ENCODE data around the gene FBN1.

FBN1 gene

DNA sequence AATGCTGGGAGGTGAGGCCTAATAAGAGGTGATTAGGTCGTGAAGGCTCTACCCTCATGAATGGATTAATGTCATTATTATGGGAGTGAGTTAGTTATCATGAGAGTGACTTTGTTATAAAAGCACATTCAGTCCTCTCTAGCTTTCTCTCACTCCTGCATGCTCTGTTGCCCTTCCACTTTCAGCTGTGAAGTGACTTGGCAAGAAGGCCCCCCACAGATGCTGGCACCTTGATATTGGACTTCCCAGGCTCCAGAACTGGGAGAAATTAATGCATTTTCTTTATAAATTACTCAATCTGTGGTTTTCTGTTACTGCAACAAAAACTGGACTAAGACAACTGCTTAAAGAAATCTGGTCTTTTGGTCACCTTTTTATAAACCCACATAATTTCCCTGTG is 144.3 kb downstream of the FBN1 start:
- DNase-seq: no peak

DNA sequence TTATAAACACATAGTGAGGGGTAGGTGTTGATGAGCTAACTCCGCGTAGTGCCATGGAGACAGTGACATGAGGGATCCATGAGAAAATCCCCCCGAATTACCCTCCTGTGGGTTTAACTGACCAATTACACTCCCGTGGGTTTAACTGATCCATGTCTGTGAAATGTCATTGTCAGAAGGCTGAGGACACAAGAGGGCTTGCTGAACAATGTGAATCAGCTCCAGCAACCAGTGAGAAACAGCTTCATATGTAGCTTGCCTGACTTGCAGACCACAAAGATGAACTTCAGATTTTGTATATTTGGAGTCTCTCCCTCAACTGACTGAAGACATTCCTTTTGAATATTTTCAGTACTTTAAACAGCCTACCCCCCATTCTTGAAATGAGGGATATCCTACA is 144.9 kb downstream of the FBN1 start:
- DNase-seq: no peak

DNA sequence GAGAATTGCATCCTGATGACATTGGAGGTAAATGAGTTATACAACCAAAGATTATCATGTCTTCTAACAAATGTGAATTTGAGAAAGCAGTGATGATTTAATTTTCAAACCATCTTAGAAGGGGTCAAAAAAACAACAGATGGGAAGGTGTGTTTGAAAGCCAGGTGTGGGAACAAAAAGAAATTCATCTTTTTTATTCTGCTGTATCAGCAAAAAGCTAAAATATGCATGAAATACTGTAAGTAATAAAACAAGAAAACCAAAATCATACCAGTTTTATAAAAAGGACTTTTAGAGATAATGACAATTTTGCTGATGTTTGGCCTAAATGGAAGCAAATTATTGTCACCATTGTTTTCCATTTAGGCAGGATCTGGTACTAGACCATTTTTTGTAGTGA is 145.5 kb downstream of the FBN1 start:
- DNase-seq: no peak

DNA sequence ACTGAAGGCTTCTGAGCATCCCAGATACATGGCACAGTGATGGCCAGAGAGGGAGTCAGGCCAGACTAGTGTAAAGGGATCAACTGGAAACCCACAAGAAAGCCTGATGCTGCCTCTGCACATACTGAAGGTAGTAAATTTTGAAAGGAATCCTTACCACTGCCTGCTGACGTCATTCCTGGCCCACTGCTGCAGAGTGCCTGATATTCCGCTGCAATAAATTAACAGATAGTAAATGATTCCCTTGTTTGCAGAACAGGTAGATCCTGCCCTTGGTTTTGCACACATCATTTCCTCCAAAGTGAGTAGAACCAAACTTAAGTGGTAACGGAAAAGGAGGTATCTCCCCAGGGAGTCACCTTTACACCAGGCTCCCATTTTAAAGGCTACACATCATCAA is 146.7 kb downstream of the FBN1 start:
- no peak for DNase-seq

DNA sequence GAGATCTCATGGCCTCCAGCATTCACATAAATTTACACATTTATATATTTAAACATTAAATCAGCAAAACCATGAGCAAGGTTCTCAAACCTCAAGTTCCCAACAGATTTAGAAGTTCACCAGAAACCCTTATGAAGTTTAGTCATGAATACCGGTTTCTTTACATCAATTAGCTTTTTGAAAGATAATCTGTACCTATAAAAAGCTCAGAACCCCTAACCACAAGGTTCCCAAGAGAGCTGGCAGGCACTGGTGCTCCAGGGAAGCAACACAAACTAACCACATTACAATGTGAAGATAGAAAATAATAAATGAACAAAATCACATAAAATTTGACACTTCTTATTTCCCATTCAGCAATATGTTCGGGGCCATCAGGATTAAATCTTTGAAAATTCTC is 150.9 kb downstream of the FBN1 start:
- DNase-seq: no peak

DNA sequence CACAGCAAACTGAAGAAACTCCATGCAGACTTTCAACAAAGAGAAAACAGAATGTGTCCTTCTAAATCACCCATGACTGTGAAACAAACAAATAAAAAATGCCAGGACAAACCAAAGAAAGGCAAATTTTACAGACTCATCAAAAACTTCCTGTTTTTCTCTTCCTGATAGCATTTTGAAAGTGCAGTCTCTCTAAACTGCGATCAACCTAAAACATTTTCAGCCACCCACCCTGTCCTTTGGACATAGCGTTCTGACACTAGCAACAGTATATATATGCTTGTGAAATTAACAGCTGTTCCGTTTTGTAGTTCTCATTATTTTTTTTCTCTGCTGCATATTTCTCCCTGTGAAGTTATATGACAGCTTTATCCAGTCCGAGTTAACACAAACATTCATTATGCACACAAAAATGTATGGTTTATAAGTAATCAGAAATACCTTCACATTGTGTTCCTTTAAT is 151.7 kb downstream of the FBN1 start:
- no peak for DNase-seq

DNA sequence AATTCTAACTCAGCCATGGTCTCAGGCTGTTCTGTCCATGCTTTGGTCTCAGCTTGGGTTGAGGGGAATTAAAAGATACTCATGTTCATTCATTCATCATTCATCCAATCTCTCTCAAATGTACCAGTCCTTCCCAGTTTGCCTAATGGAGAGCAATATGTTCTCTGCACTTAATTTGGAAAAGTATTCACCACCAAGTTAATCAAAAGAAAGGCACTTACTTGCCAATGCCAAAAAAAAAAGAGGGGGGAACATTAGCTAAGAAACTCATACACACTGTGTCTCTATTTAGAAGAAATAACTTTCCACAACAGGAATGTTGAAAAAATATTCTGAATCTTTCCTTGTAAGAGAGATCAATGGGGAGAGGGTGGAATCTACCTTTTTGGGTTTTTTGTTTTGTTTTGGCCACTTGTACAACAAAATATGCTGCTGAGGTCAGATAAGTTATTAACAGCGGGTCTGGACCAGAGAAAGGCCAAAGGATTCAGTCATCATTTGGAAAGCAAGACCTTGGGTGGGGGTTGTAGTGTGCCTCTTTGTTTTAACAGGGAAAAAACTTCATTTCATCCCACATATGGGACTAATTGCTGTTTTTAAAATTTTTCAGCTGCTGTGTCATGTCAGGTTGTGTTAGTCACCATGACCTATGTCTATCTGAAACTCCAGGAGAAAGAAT is 152.3 kb downstream of the FBN1 start:
- DNase-seq: no peak

DNA sequence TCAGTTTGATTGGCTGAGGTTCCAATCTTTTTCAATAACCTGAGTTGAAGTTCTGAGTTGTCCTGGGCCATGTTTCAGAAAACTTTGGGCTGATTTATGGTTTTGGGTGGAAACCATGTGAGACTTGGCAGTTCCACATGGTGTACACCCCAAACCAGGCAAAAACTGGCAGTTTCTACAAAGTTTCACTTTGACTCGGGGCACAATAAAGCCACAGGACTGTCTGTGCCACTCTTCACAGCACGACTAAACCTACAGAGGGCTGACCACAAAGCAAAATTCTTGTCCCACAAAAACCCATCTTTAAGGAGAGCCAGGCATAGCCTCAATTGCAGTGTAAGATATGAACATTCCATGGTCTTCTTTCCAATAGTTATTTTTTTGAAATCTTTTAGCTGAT is 159.3 kb downstream of the FBN1 start:
- no peak for DNase-seq

DNA sequence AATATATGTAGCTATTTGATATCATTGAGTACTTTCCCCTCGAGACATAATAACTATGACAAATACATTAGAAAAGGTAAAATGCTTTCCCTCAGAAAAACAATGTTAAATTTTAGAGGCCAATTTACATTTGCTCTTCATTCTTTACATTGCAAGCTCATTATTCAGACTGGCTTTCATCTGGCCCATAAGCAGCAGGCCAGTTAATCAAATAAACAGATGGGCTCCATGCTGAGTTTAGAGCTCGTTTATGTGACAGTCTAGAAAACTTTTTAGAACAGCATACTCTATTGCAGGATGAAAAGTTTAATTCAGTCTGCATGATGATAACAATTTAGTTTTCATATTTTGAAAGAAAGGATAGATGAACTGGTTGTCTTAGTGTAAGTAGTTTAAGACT is 163.7 kb downstream of the FBN1 start:
- DNase-seq: no peak

DNA sequence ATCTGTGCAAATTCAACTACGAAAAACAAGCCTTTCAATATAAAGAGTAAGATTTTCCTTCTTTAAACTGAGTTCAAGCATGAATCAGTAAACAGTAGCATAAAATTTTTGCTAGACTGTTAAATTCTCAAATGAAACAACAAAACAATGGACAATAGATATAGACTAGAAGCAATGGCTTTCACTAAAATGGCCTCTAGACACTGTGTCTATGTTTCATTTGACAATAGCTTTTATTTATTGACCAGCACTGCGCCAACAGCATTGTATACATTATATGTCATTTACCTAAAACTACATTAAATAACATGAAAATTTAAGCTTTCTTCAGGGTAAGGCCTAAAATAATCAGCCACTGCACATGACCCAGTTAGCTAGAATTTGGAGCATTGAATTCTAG is 165.8 kb downstream of the FBN1 start:
- no peak for DNase-seq

DNA sequence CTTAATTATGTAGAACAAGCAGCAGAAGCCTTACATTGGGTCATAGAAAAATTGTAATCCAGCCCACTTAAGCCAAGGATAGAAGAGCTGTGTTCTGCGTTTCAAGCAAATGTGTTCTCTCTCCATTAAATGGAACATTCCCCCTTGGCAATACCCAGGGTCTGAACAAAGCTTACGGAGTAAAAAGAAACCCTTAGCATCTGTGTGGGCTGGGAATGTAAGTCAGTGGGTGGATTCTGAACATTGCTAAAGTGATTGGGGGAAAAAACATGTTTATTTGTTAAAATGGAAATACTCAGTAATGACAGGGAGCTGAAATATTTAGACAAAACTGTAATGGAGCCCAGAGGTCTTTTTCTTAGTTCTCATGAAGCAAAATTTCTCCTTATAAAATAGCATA is 166.9 kb downstream of the FBN1 start:
- DNase-seq: no peak

DNA sequence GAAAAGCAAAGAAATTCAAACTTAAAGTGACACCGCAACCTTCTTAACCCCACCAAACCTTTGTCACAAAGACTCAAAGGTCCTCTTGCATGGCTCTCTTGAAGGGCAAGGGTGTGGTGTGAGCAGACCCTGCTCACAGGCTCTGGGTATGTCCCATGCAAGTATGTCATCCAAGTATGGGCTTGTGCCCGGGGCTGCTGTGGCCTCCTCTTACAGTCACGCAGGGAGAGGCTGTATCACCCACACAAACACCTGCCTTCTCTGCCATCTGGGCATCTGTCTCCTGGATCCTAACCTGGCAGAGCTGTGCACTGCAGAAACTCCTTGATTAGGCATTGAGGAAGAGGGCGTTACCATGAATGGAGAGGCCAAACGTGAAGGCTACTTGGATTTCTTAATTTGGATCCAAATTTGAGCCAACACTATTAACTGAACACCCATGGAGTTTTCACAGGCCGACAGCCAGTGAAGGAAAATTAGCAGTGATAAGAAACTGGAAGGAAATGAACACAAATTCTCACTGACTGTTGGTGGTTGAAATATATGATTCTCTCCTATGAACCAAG is 167.6 kb downstream of the FBN1 start:
- DNase-seq: no peak

DNA sequence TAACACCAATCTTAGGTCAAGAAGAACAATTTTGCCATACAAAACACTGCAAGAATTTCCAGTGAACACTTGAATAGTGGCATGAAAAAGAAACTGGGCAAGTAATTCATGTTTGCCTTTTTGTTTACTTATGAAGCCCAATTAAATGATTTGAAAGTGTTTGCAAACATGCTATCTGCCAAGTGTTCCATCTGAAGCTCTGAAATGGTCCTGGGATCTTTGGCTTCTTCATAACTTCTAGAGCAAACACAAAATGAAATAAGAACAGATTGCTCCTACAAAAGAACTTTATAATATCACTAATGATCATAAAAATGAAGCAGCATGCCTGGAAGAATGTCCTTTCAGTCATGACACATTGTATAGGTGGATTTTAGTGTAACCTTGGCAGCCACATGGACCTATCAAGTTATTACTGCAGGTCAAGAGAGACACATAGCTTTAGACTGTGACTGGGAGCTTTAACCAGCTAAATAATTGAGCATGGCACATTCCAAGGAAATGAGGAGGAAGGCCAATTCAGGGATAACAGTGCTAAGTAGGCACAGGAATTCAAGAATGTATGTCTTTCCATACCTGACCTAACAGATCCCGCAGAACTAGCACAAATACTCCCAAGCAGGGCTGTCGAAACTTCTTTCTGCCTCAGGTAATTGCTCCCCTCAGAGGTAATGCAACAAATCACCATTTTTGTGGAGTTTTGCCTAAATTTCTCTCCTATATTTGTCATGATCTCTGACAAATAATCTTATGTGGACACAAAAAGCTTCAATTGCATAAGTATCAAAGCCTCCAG is 169.7 kb downstream of the FBN1 start:
- DNase-seq: no peak

DNA sequence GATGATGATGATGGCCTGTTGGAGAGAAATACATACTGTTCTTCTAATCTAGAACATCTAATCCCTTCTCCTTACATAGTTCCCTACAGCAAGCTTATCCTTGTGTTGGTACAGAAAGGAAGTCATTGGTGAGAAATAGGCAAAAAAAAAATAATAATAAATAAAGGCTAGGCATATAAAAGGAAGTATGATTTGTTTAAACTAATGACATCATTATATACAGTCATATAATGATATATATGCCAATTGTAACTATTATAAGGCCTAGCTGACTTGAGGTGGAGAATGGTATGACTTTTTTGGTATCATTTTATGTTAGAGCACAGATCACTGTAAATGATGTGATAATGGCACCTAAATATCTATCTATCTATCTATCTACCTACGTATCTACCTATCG is 171.8 kb downstream of the FBN1 start:
- no peak for DNase-seq

DNA sequence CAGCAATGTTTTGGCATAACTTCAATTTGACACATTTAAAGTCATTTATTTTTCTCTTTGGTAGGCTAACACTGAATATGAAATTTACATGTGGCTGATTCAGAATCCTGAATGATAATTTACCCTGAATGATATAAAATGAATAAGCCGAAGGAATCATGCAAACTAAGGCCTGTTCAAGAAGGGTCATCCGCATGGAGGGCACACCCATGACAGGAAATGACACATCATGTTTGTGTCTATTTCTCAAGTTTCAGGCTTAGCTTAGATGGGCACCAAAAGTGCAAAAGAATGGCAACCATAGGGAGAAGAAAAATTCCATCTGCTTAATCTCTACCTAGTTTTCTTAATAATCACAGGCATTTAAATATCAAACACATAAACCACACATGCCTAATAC is 172.8 kb downstream of the FBN1 start:
- no peak for DNase-seq

DNA sequence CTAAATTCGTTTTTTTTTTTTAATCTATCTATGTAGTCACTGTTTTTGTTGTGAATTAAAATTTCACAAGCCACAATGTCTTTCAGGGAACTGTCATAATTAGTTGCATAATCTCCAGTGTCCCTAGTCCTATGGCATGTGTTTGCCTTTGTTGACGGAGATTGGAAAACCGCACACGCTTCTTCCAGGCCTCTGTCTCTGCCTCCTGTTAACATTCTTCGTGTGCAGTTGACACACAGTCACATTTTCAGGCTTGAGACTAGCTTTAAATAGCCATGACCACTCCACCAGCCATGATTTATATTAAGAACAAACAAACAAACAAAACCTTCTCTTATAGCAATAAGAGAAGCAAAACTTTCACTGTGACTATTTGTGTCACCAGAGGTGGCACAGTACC is 174.4 kb downstream of the FBN1 start:
- DNase-seq: no peak

DNA sequence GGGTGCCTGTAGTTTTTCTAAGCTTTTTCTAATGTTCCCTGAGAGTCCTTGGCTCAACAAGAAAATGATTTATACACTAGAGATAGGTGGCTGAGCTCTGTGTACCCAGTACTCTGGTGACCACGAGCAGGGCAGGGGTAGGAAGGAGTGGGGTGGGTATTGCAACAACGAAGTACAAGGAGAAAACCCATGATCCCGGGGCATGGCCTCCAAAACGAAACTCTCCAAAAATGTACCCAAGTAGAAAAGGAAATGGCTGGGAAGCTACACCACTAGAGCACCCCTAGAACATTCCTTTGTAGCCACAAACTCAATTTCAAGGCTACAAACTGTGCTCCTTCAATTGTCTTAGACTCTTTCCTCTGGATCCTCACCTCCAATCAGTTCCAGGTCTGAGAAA is 175.4 kb downstream of the FBN1 start:
- no peak for DNase-seq

DNA sequence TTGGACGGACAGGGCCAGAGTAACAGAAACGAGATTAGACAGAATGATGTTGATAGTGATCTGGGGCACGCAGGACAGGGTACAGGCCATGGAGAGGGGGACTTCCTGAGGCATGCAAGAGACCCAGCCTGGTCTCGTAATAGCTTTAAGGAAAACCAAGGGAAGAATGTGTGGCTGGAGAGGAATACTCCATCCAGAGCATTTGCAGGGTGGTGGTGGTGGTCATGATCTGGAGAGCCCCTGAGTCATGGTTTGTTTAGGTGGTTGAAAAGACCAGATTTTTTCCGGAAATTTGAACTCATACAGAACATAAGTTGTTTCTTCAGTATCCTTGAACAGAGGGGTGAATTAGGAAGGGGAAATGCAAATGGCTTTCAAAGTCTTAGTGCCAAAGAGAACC is 175.8 kb downstream of the FBN1 start:
- DNase-seq: no peak

DNA sequence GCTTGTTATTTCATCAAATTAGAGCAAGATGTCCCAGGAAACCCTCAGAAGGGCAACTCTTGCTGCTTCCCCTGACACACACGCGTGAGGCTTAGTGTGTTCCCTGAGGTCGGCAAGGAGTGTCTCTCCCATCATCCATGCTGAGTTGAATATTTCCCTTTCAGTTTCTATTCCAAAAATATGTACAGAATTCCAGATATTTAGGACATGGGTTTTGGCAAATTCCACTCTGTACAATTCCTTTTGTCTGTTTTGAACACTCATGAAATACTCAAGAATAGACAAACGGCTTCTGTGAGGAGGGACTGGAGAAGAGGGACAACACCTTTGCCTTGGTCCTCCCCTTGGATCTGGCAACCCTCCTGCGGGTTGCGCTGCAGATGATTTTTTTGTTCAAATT is 176.2 kb downstream of the FBN1 start:
- DNase-seq: no peak

DNA sequence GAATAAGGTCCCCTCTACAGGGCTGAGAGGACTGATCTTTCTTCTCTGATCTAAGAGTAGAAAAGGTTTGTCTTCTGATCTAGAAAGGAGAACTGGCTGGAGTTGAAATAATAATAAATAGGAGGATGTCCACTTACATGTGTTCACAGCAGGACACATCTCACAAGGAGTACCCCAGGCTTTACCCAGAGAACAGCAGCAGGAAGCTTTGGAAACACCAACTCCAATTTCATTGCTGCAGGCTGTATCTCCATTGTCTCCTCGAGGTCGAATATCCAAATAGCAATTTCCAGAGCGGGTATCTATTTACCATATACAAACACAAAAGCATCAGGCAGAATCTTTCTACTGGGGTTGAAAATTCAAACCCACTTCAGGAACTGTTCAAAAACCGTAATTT is 177.7 kb downstream of the FBN1 start:
- no peak for DNase-seq

DNA sequence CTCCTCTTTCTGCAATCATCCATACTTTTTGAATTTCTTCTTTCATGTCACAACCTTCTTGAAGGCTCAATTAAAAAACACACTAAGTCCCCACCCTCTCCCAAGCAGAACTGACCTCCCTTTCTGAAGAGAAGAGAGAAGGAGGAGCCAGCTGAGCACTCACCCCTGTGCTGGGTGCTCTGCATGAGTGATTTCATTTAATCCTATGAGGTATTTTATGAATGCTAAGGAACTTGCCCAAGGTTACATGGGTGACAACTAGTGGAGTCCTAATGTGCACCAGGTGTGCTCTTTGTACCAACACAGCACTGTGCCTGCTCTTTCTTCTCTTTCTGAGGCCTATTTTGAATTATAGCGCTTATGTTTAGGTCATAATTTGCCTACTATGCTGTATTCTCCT is 178.7 kb downstream of the FBN1 start:
- no peak for DNase-seq

DNA sequence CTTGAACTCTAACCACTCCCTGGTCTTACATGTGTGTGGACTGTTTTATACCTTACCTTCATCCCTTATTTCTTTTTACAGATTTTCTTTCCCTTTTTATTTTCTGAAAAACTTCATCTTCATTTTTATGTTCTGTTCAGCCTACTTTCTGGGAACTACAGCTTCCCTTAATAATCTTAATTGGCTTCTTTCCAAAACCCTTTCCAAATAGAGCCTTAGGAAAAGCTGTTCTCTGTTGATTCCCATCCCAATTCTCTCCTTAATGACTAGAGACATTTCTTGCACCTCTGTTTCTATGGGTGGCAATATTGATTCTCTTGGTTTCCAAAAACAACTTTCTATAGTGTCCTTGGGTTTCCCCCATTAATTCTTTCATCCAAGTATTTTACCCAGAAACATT is 179.4 kb downstream of the FBN1 start:
- no peak for DNase-seq

DNA sequence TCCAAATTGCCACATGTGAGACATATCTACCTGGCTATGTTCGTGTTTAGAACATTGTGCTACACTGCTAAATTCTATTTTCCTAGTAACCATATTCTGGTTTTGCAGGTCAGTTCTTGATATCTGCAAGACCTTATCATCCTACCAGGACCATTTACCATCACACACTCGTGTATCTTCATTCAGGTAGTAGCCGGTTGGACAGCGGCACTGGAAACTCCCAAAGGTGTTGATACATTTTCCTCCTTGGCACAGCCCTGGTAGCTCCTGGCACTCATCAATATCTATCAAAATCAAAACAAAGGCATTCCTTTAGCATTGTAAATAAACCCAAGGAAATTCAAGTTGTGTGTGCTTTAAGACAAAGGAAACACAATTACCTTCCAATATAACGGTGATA is 180.1 kb downstream of the FBN1 start:
- DNase-seq: no peak

DNA sequence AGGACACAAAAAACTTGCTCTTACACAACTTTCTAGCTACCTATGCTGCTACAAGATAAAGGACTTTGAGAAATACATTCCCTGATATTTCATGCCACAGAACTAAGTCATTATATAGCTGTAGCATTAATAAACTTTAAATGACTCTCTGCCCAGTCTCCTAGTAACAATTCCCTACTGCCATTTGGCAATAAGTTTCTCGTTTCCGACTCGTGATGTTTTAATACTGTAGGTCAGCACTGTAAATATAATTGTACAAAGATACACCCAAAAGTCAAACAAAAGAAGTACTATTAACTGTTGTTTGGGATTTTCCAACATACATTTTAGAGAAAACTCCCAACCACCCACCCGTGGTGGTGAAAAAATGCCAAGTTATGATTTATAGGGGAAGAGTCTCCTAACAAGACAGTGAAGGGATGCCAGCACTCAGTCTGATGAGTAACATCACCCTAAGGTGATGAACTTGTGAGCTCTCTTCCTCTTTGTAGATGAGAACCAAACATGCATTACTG is 182.1 kb downstream of the FBN1 start:
- no peak for DNase-seq

Measured in activated CD4-positive, CD25-positive, alpha-beta regulatory T cell (primary cell).